Measurements from ENCODE around the gene ALPL. TPM values are rescaled to one million over a fixed set of nuclear protein-coding genes. Genes with fewer than 3 reads are reported as not detected.

ALPL gene
- total RNA-seq, 1 experiment from 2014 or later: 84.8 TPM

GRCh38 chr1:21490774-21491487, 18.3 kb upstream of the ALPL start:
- H3K4me1 Mint-ChIP-seq: peaks cover 10 to 23% of the 10 kb centered on the region in 2 experiments

More at GRCh38 chr1:21490774-21491487, 18.3 kb upstream of the ALPL start:
- Histone ChIP-seq H2BK12ac (ENCODE audit: insufficient read length, low read depth, low read length) (no peak overlapping the region), H3K27me3 (ENCODE audit: insufficient read depth, low read length) (peaks cover 2% of the 10 kb centered on the region; the same call in 1 of the 2 replicates), H4K8ac (replicated peaks; ENCODE audit: insufficient read length, low read depth, low read length) (no peak overlapping the region), H3K9me3 (ENCODE audit: control insufficient read depth, low read depth, low read length) (no peaks in the 10 kb centered on the region), H3K4ac (ENCODE audit: low read depth, low read length) (no peak overlapping the region), H3K14ac (ENCODE audit: insufficient read depth, low read length) (no peak overlapping the region), H3K4me2 (ENCODE audit: insufficient read depth, insufficient read length, low read length) (no peak overlapping the region), H3K4me1 (ENCODE audit: insufficient read depth, low read length) (no peaks in the 10 kb centered on the region), H2BK5ac (ENCODE audit: insufficient read length, low read length) (no peak overlapping the region), H3K9ac (ENCODE audit: extremely low read depth, insufficient read length, low read length) (no peak overlapping the region), H3K79me1 (ENCODE audit: insufficient read depth, low read depth, low read length, poor library complexity, severe bottlenecking) (no peaks in the 10 kb centered on the region), H3K79me2 (ENCODE audit: insufficient read depth, low read length) (no peaks in the 10 kb centered on the region), H3K23ac (ENCODE audit: insufficient read length, low read depth, low read length) (no peak overlapping the region), H4K91ac (ENCODE audit: insufficient read length, low read depth, low read length) (no peak overlapping the region), H4K5ac (ENCODE audit: insufficient read length, low read depth, low read length) (no peak overlapping the region), H2BK15ac (ENCODE audit: low read depth, low read length) (no peak overlapping the region), H2BK20ac (ENCODE audit: low read depth, low read length, poor library complexity, severe bottlenecking) (no peak overlapping the region), H2AFZ (ENCODE audit: low read length) (no peak overlapping the region), H4K20me1 (ENCODE audit: control insufficient read depth, insufficient read depth, insufficient read length) (no peaks in the 10 kb centered on the region), H2AK5ac (ENCODE audit: insufficient read length, low read length) (no peak overlapping the region), H3K27ac (ENCODE audit: insufficient read length, low read depth, low read length) (no peak overlapping the region), H3K18ac (ENCODE audit: insufficient read length, low read depth, low read length) (no peak overlapping the region), H2BK120ac (ENCODE audit: low read depth, low read length, poor library complexity, severe bottlenecking) (no peak overlapping the region), H3T11ph (ENCODE audit: low read length) (no peak overlapping the region), H3K56ac (ENCODE audit: insufficient read length, low read depth, low read length) (no peak overlapping the region), H3K23me2 (ENCODE audit: insufficient read length, low read depth, low read length, poor library complexity, severe bottlenecking) (no peaks in the 10 kb centered on the region)
- Mint-ChIP-seq H3K9me3 (peaks cover 8 to 22% of the 10 kb centered on the region in 2 experiments), H3K27me3 (ENCODE audit: low read depth) (peaks cover 8% of the 10 kb centered on the region), H3K27ac (no peak overlapping the region), H3K4me3 (no peak overlapping the region), H3K36me3 (ENCODE audit: insufficient read depth in 1 of 3, low read depth in 3 of 3) (peaks cover 0 to 14% (median 9%) of the 10 kb centered on the region in 3 experiments; a peak in 6 of 7 replicates)
- no CpG with 5 or more reads among the region's 11 CpGs for WGBS (ENCODE audit: extremely low coverage, insufficient read length, low lambda C conversion rate)
- TF ChIP-seq CTCF (conservative IDR thresholded peaks at IDR 0.05): peak; percentile 59
- DNase-seq: peak; percentile 91
